Measurements from ENCODE around the gene RRAS.

The RRAS gene

DNA sequence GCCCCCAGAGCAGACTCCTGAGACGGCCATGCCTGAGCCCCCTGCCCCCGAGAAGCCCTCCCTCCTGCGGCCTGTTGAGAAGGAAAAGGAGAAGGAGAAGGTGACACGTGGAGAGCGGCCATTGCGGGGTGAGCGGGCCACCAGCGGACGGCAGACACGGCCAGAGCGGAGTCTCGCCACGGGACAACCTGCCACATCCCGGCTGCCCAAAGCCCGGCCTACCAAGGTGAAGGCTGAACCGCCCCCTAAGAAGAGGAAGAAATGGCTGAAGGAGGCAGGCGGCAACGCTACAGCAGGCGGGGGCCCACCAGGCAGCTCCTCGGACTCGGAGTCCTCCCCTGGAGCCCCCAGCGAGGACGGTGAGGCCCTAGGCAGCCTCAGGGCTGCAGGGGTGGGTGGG lies 24.1 kb downstream of the RRAS start:
- DNase-seq: no peak
- TF ChIP-seq POLR2A (IDR thresholded peaks at IDR 0.05; ENCODE audit: low read length) (no peak), GATA1 (IDR thresholded peaks at IDR 0.05; ENCODE audit: low read depth, low read length) (no peak)

DNA sequence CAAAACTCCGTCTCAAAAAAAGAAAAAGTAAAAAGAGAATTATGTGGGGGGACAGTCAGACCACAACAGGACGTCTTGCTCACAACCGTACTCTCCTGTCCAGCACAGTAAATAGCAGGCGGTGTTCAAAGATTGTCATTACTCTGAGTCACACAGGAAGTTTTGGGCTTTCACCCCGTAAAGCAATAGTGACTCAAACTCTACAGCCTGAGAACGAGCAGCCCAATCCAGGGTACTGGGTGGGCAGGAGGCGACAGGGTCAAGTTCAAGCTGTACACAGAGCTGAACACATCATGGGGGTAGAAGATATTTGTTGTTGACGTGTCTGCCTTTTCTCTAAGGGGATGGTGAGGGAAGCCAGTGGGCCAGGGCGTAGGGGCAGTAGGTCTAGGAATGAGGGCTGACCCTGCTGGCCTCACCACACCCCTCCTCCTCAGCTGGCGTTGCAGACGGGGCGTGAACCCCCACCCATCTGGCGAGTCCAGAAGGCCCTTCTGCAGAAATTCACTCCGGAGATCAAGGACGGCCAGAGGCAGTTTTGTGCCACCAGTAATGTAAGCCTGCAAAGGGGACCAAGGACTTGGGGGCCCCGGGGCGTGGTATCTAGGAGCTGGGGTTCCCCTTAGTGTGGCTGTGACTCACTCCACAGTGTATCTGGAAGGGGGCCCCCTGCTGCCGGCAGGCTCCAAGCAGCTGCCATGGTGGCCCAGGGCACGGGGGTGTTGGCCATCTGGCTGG lies 25.7 kb downstream of the RRAS start:
- TF ChIP-seq GATA1 (IDR thresholded peaks at IDR 0.05; ENCODE audit: low read depth, low read length) (no peak), POLR2A (IDR thresholded peaks at IDR 0.05; ENCODE audit: low read length) (no peak)
- DNase-seq: no peak

DNA sequence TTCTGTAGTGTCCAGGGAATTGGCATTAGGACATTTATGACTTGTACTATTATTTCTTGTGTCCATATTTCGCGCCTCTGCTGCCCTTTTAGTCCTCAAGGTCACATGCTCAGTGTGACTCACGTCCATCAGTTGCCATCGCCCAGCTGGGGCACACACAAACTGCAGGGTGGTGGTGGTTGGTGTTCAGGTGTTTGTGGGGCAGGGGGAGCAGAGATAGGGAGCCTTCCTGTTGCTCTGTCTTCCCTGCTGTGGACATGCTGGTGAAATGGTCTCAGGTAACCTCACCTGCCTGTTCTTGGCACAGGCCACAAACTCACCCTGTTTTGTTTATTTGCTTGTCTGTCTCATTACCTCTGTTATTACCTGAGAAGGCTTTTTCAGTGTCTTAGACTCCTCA lies 26.6 kb downstream of the RRAS start:
- TF ChIP-seq GATA1 (IDR thresholded peaks at IDR 0.05; ENCODE audit: low read depth, low read length): no peak
- TF ChIP-seq POLR2A (IDR thresholded peaks at IDR 0.05; ENCODE audit: low read length): no peak
- no peak for DNase-seq

DNA sequence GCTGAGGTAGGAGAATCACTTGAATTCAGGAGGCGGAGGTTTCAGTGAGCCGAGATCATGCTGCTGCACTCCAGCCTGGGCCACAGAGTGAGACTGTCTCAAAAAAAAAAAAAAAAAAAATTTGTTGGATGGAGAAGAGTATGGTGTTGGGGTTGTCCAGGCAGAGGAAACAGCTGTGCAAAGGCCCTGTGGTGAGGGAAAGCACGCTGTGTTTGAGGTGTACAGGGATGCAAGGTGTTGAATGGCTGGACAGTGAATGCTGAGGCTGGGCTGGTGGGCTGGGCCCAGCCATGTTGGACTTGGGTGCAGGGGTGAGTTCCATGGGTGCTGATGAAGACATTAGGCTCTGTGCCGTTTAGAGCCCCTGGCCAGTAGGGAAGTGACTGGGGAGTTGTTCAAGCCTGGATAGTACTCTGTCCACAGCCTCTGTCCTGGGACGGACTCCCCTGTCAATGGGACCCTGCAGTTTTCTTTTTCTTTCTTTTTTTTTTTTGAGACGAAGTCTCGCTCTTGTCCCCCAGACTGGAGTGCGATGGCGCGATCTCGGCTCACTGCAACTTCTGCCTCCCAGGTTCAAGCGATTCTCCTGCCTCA lies 30.3 kb downstream of the RRAS start:
- TF ChIP-seq GATA1 (IDR thresholded peaks at IDR 0.05; ENCODE audit: low read depth, low read length): no peak
- no peak for TF ChIP-seq POLR2A (IDR thresholded peaks at IDR 0.05; ENCODE audit: low read length)
- no peak for DNase-seq

DNA sequence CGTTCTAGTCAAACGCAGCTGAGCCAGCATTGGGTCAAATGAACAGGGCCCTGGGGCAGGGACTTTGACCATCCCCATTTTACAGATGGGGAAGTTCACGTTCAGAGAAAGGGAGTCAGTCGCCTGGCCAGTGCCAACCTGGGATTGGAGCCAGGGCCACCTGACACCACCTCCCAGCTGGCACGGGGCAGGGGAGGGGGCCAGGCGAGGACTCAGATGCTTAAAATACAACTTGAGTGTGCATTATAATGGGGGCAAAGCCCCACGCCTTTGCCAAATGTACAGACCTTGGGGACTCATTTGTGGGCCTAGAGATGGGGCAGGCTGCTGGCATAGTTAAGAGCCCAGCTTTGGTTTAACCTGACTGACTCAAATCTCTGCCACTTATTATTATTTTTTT lies 34.3 kb downstream of the RRAS start:
- TF ChIP-seq GATA1 (IDR thresholded peaks at IDR 0.05; ENCODE audit: low read depth, low read length) (no peak), POLR2A (IDR thresholded peaks at IDR 0.05; ENCODE audit: low read length) (no peak)
- DNase-seq: no peak

DNA sequence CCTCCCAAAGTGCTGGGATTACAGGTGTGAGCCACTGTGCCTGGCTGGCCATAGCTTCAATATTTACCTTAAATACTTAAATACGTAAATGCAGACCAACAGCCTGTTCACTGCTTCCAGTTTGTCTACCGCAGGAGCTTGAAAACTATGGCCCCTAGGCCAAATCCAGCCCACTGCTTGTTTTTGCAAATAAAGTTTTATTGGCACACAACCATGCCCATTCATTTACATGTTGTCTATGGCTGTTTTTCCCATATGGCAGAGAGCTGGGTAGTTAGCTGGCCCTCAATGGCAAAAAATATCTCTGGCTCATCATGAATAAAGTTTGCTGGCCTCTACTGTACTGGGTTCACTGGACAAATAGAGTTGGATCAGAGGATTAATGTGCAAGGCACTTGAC lies 37.1 kb downstream of the RRAS start:
- TF ChIP-seq GATA1 (IDR thresholded peaks at IDR 0.05; ENCODE audit: low read depth, low read length) (no peak), POLR2A (IDR thresholded peaks at IDR 0.05; ENCODE audit: low read length) (no peak)

DNA sequence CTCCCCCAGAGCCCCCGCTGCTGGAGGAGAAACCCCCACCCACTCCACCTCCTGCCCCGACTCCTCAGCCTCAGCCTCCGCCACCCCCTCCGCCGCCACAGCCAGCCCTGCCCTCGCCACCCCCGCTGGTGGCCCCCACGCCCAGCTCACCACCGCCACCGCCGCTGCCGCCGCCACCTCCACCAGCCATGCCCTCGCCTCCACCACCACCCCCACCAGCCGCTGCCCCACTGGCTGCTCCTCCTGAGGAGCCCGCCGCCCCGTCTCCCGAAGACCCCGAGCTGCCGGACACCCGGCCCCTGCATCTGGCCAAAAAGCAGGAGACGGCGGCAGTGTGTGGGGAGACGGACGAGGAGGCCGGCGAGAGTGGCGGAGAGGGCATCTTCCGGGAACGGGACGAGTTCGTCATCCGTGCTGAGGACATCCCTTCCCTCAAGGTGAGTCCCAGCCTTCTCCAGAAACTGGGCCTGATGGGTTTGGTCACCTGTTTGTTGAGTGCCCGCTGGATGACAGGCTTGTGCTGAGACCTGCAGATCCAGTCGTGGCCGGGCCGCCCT lies 38.4 kb downstream of the RRAS start:
- TF ChIP-seq POLR2A (IDR thresholded peaks at IDR 0.05; ENCODE audit: low read length) (no peak), GATA1 (IDR thresholded peaks at IDR 0.05; ENCODE audit: low read depth, low read length) (no peak)
- no peak for DNase-seq

More for the DNA sequence above, 37.1 kb downstream of the RRAS start:
- no peak for DNase-seq

DNA sequence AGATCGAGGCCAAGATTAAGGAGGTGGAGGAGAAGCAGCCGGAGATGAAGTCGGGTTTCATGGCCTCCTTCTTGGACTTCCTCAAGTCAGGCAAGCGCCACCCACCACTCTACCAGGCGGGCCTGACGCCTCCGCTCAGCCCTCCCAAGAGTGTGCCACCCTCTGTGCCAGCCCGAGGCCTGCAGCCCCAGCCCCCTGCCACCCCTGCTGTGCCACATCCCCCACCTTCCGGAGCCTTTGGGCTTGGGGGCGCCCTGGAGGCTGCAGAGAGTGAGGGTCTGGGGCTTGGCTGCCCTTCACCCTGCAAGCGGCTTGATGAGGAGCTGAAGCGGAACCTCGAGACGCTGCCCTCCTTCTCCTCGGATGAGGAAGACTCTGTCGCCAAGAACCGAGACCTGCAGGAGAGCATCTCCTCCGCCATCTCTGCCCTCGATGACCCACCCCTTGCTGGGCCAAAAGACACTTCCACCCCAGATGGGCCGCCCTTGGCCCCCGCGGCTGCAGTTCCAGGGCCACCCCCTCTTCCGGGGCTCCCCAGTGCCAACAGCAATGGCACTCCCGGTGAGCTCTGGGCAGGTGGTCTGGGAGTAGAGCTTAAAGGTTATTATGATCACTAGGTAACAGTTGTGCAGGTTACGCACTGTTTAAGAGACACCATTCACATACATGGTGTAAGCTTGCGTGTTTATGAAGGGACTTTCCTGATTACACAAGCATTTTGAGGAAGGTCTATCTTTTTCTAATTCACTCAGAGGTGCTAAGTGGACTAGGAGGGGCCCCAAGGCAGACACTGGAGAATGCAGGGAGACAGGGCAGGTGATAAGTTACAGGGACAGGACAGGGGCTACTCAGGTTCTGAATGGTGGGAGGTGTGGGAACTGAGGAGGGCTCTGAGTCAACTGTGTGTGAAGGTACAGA lies 40.3 kb downstream of the RRAS start:
- DNase-seq: no peak
- TF ChIP-seq GATA1 (IDR thresholded peaks at IDR 0.05; ENCODE audit: low read depth, low read length) (no peak), POLR2A (IDR thresholded peaks at IDR 0.05; ENCODE audit: low read length) (no peak)

DNA sequence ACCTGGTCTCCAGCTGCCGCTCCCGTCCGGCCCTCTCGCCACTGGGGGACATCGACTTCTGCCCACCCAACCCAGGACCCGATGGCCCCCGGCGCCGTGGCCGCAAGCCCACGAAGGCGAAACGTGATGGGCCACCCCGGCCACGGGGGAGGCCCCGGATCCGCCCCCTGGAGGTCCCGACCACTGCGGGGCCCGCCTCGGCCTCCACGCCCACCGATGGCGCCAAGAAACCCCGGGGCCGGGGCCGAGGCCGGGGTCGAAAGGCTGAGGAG lies 42.3 kb downstream of the RRAS start:
- no peak for DNase-seq
- no peak for TF ChIP-seq POLR2A (IDR thresholded peaks at IDR 0.05; ENCODE audit: low read length)
- TF ChIP-seq GATA1 (IDR thresholded peaks at IDR 0.05; ENCODE audit: low read depth, low read length): no peak

DNA sequence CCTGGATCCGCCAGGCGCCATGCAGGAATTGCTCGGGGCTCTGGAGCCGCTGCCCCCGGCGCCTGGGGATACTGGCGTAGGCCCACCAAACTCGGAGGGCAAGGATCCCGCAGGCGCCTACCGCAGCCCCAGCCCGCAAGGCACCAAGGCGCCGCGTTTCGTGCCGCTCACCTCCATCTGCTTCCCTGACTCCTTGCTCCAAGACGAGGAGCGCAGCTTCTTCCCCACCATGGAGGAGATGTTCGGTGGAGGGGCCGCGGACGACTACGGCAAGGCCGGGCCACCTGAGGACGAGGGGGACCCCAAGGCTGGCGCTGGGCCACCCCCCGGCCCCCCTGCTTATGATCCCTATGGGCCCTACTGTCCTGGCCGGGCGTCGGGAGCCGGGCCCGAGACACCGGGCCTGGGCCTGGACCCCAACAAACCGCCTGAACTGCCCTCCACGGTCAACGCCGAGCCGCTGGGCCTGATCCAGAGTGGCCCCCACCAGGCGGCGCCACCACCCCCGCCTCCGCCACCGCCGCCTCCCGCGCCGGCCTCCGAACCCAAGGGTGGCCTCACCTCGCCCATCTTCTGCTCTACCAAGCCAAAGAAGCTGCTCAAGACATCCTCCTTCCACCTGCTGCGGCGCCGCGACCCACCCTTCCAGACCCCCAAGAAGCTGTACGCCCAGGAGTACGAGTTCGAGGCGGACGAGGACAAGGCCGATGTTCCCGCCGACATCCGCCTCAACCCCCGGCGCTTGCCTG lies 42.8 kb downstream of the RRAS start:
- TF ChIP-seq POLR2A (IDR thresholded peaks at IDR 0.05; ENCODE audit: low read length) (no peak), GATA1 (IDR thresholded peaks at IDR 0.05; ENCODE audit: low read depth, low read length) (no peak)
- no peak for DNase-seq

DNA sequence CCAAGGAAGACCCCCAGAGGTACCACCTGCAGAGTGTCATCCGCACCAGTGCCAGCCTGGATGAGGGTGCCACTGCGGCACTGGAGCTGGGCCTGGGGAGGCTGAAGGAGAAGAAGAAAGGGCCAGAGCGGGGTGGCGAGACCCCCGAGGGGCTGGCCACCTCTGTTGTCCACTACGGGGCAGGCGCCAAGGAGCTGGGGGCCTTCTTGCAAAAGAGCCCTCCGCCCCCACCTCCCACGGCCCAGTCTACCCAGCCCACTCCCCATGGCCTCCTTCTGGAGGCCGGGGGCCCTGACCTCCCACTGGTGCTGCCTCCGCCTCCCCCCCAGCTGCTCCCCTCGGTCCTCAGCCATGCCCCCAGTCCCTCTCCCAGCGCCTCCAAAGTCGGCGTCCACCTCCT lies 43.5 kb downstream of the RRAS start:
- TF ChIP-seq POLR2A (IDR thresholded peaks at IDR 0.05; ENCODE audit: low read length) (no peak), GATA1 (IDR thresholded peaks at IDR 0.05; ENCODE audit: low read depth, low read length) (no peak)
- no peak for DNase-seq

DNA sequence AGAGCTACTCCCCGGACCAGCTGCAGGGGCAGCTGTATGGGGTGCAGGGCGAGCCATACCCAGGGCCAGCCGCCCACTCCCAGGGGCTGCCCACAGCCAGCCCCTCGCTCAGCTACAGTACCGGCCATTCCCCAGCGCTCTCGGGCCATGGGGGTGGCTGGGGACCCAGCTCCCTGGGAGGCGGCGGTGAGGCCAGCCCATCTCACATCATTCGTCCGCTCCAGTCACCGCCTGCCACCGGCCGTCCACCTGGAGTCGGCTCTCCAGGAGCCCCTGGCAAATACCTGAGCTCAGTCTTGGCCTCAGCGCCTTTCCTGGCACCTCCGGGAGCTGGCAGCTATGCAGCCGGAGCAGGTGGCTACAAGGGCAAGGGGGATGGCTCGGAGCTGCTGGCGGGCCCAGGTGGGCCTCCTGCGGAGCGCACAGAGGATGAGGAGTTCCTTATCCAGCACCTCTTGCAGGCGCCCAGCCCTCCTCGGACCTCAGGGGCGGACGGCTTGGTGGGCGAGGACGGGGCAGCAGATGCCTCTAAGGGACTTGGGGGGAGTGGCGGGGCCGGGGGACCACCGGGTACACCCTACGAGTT lies 44.0 kb downstream of the RRAS start:
- TF ChIP-seq POLR2A (IDR thresholded peaks at IDR 0.05; ENCODE audit: low read length) (no peak), GATA1 (IDR thresholded peaks at IDR 0.05; ENCODE audit: low read depth, low read length) (no peak)
- no peak for DNase-seq
